ENCODE data around the gene BTNL9.

GRCh38 chr5:181027452-181028031 is 12.5 kb upstream of the BTNL9 start:
- TF ChIP-seq CTCF (conservative IDR thresholded peaks at IDR 0.05; ENCODE audit: low read depth, low read length) (no peak), EZH2phosphoT487 (IDR thresholded peaks at IDR 0.05; ENCODE audit: borderline replicate concordance, low read length) (no peak)

Data from PC-3 (cell line).